ENCODE data around the gene GHRHR.

The GHRHR gene

GRCh38 chr7:30983914-30984247 is 20.1 kb downstream of the GHRHR start:
- DNase-seq (ENCODE audit: low read depth in 2 of 2, low spot score in 1 of 2), result no peak

GRCh38 chr7:30984359-30985107 is 20.8 kb downstream of the GHRHR start:
- DNase-seq (ENCODE audit: low read depth in 2 of 2, low spot score in 1 of 2), result no peak

GRCh38 chr7:30985756-30986155 is 22.0 kb downstream of the GHRHR start:
- no peak for DNase-seq (ENCODE audit: low read depth in 2 of 2, low spot score in 1 of 2)

GRCh38 chr7:30986331-30986730 is 22.6 kb downstream of the GHRHR start:
- DNase-seq (ENCODE audit: low read depth in 2 of 2, low spot score in 1 of 2), result no peak

GRCh38 chr7:30986738-30987137 is 23.0 kb downstream of the GHRHR start:
- DNase-seq (ENCODE audit: low read depth in 2 of 2, low spot score in 1 of 2), result no peak

- DNase-seq (ENCODE audit: low read depth in 2 of 2, low spot score in 1 of 2), result no peak
Observed at GRCh38 chr7:30987178-30987577, 23.4 kb downstream of the GHRHR start.

- no peak for DNase-seq (ENCODE audit: low read depth in 2 of 2, low spot score in 1 of 2)
Observed at GRCh38 chr7:30987936-30988335, 24.2 kb downstream of the GHRHR start.

GRCh38 chr7:30988351-30989005 is 24.7 kb downstream of the GHRHR start:
- DNase-seq (ENCODE audit: low read depth in 2 of 2, low spot score in 1 of 2), result no peak

- no peak for DNase-seq (ENCODE audit: low read depth in 2 of 2, low spot score in 1 of 2)
Observed at GRCh38 chr7:30989008-30989823, 25.5 kb downstream of the GHRHR start.

- no peak for DNase-seq (ENCODE audit: low read depth in 2 of 2, low spot score in 1 of 2)
Observed at GRCh38 chr7:30989824-30990672, 26.3 kb downstream of the GHRHR start.

GRCh38 chr7:30990673-30991170 is 27.0 kb downstream of the GHRHR start:
- DNase-seq (ENCODE audit: low read depth in 2 of 2, low spot score in 1 of 2), result no peak

- DNase-seq (ENCODE audit: low read depth in 2 of 2, low spot score in 1 of 2), result no peak
Observed at GRCh38 chr7:30992414-30992813, 28.7 kb downstream of the GHRHR start.

GRCh38 chr7:30994206-30995100 is 30.7 kb downstream of the GHRHR start:
- DNase-seq (ENCODE audit: low read depth in 2 of 2, low spot score in 1 of 2), result no peak

GRCh38 chr7:30995536-30995935 is 31.8 kb downstream of the GHRHR start:
- no peak for DNase-seq (ENCODE audit: low read depth in 2 of 2, low spot score in 1 of 2)

GRCh38 chr7:30996256-30996655 is 32.5 kb downstream of the GHRHR start:
- no peak for DNase-seq (ENCODE audit: low read depth in 2 of 2, low spot score in 1 of 2)

GRCh38 chr7:30996883-30997282 is 33.1 kb downstream of the GHRHR start:
- no peak for DNase-seq (ENCODE audit: low read depth in 2 of 2, low spot score in 1 of 2)

- DNase-seq (ENCODE audit: low read depth in 2 of 2, low spot score in 1 of 2), result no peak
Observed at GRCh38 chr7:30997316-30997715, 33.6 kb downstream of the GHRHR start.

- no peak for DNase-seq (ENCODE audit: low read depth in 2 of 2, low spot score in 1 of 2)
Observed at GRCh38 chr7:30998180-30998579, 34.4 kb downstream of the GHRHR start.

- no peak for DNase-seq (ENCODE audit: low read depth in 2 of 2, low spot score in 1 of 2)
Observed at GRCh38 chr7:31000161-31000693, 36.5 kb downstream of the GHRHR start.

GRCh38 chr7:31000779-31001178 is 37.0 kb downstream of the GHRHR start:
- no peak for DNase-seq (ENCODE audit: low read depth in 2 of 2, low spot score in 1 of 2)
